Caco-2 (cell line): Measurements from ENCODE around the gene LRP1B. TPM values are rescaled to one million over a fixed set of nuclear protein-coding genes. Genes with fewer than 3 reads are reported as not detected.

Experiments used
- BruUV-seq: library from RNA; stranded (reverse); fragments of 400-500 nt; replicated peaks from 2 replicates; lab custom pipeline; 2021; lab: Mats Ljungman, UMichigan
- CTCF ChIA-PET: fragments of 300-600 bp; sonication (Branson Sonifier 250); formaldehyde crosslinking; loops from one replicate; lab custom pipeline; 2022; ENCODE audit warnings: antibody characterized with exemption; lab: Charles Lee
- POLR2A ChIA-PET: fragments of 300-600 bp; sonication (Branson Sonifier 250); formaldehyde crosslinking; loops from one replicate; lab custom pipeline; 2022; ENCODE audit warnings: antibody characterized with exemption; lab: Charles Lee
- DNase-seq, 2 experiments: peaks; one replicate each; pipeline versions ENCODE4 v3.0.0 to v3.0.0-alpha.2; 2020 to 2022
- H3K27me3 ChIP-seq: replicated peaks from 2 replicates; pipeline ENCODE4 v1.6.0; 2011; ENCODE audit warnings: low read length; ENCODE audit not compliant: control insufficient read depth, insufficient read depth
- H3K36me3 ChIP-seq: 2 replicates; pipeline ENCODE4 v1.5.1; 2011; ENCODE audit warnings: low read length; ENCODE audit not compliant: control insufficient read depth, insufficient read depth
- H3K4me1 ChIP-seq: fragments of 250-450 bp; sonication (Bioruptor Pico); 2 replicates; pipeline ENCODE4 v1.5.1; 2020; ENCODE audit warnings: mild to moderate bottlenecking
- H3K4me3 ChIP-seq: 2 replicates; pipeline ENCODE4 v1.5.1; 2011; ENCODE audit warnings: low read depth, mild to moderate bottlenecking, control low read depth, low read length
- H3K9me3 ChIP-seq: fragments of 250-450 bp; sonication (Bioruptor Pico); 2 replicates; pipeline ENCODE4 v1.5.1; 2020; ENCODE audit warnings: mild to moderate bottlenecking, moderate library complexity
- H3K27ac Mint-ChIP-seq: one replicate; pipeline ENCODE4 v1.8.0; 2022; ENCODE audit warnings: mixed read lengths; ENCODE audit not compliant: unreplicated experiment
- H3K27me3 Mint-ChIP-seq: one replicate; pipeline ENCODE4 v1.8.0; 2022; ENCODE audit warnings: mixed read lengths; ENCODE audit not compliant: insufficient read depth, unreplicated experiment
- H3K36me3 Mint-ChIP-seq: one replicate; pipeline ENCODE4 v1.8.0; 2022; ENCODE audit warnings: mild to moderate bottlenecking, mixed read lengths; ENCODE audit not compliant: insufficient read depth, unreplicated experiment
- H3K4me1 Mint-ChIP-seq: one replicate; pipeline ENCODE4 v1.8.0; 2022; ENCODE audit warnings: low read depth, mixed read lengths; ENCODE audit not compliant: unreplicated experiment
- H3K4me3 Mint-ChIP-seq: one replicate; pipeline ENCODE4 v1.8.0; 2022; ENCODE audit warnings: mild to moderate bottlenecking, moderate library complexity, mixed read lengths; ENCODE audit not compliant: unreplicated experiment
- H3K9me3 Mint-ChIP-seq: one replicate; pipeline ENCODE4 v1.8.0; 2022; ENCODE audit warnings: mixed read lengths; ENCODE audit not compliant: unreplicated experiment
- CTCF ChIP-seq, 2 experiments: fragments of 200-600 bp in 1 of 2; IDR thresholded peaks; 1 replicate in 1 of 2; 2 replicates in 1 of 2; pipeline versions ENCODE4 v1.5.1 to v1.8.0; 2011 to 2022; ENCODE audit warnings: antibody characterized with exemption in 1 of 2, control low read depth in 1 of 2, inconsistent platforms in 1 of 2, low read depth in 1 of 2, low read length in 1 of 2, mild to moderate bottlenecking in 1 of 2, moderate library complexity in 1 of 2; ENCODE audit not compliant: insufficient read depth in 1 of 2, severe bottlenecking in 1 of 2, unreplicated experiment in 1 of 2
- intact Hi-C: fragments of 100-400 bp; cut with micrococcal nuclease; formaldehyde crosslinking; loops from one replicate; pipeline ENCODE4 v1.10.0; 2022; ENCODE audit not compliant: unreplicated experiment
- total RNA-seq: library from RNA; stranded (reverse); gene quantifications from 2 replicates; pipeline ENCODE4 v1.2.3, GENCODE V29; 2022

LRP1B gene
- total RNA-seq, 1 experiment from 2014 or later: not detected

DNA sequence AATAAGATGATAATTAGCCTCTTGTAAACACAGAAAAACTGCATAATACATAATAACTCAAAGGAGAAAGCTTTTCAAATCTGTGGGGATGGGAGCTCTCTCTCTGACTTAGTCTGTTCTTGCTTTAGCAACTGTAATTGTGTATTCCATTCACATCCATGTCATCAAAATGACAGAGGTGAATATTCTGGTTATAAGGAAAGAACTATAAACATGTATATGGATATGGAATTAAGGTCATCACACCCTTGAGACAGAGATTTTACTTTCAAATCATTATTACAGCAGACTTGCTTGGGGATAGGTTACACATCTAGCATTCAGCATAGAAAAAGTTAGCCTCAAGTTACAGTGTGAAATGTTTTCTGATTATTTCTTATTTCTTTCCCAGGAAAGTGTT is 497.7 kb downstream of the LRP1B start:
- Histone ChIP-seq H3K27me3 (no peaks in the 10 kb centered on the region), H3K9me3 (no peaks in the 10 kb centered on the region), H3K36me3 (no peaks in the 10 kb centered on the region), H3K4me1 (no peaks in the 10 kb centered on the region), H3K4me3 (no peak overlapping the region)
- no peaks in the 10 kb centered on the region for H3K9me3 Mint-ChIP-seq
- H3K4me3 Mint-ChIP-seq: no peak overlapping the region
- POLR2A ChIA-PET: no interaction called here
- intact Hi-C loops: no loop called here
- H3K27ac Mint-ChIP-seq: no peak overlapping the region
- no peak for DNase-seq
- no peaks in the 10 kb centered on the region for H3K36me3 Mint-ChIP-seq
- BruUV-seq: no TSS peak
- no peaks in the 10 kb centered on the region for H3K27me3 Mint-ChIP-seq
- no peak for TF ChIP-seq CTCF (IDR thresholded peaks at IDR 0.05; ENCODE audit: insufficient read depth in 1 of 2, low read depth in 1 of 2, low read length in 1 of 2, severe bottlenecking in 1 of 2, unreplicated experiment in 1 of 2)
- CTCF ChIA-PET: no interaction called here
- no peaks in the 10 kb centered on the region for H3K4me1 Mint-ChIP-seq

DNA sequence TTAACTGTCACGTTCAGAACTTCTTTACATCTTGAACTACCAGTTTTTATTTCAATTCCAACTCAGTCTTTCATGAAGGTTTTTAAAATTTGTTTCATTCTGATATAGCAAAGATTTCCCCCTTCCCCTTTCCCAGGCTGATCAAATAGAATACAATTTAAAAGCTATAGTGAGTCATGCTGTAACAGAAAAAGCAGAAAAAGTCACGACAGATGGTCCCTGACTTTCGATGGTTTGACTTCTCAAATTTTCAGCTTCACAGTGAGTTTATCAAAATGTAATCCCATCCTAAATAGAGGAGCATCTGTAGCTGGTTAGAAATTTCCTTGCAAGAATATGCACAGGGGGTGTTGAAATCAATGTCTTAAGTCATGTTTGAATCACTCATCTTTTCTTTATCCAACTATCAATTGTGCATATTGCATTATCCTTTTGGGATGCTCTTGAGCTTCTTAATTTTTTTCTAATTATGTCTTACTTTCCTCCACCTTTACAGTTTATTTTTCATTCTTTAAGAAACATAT is 500.3 kb downstream of the LRP1B start:
- no peak overlapping the region for H3K4me3 Mint-ChIP-seq
- intact Hi-C loops: no loop called here
- no peaks in the 10 kb centered on the region for H3K4me1 Mint-ChIP-seq
- no peaks in the 10 kb centered on the region for H3K27me3 Mint-ChIP-seq
- H3K4me3 ChIP-seq: no peak overlapping the region
- no peaks in the 10 kb centered on the region for H3K27me3 ChIP-seq
- ChIA-PET POLR2A (no interaction called here), CTCF (no interaction called here)
- H3K27ac Mint-ChIP-seq: no peak overlapping the region
- no TSS peak for BruUV-seq
- H3K9me3 ChIP-seq: no peaks in the 10 kb centered on the region
- H3K9me3 Mint-ChIP-seq: no peaks in the 10 kb centered on the region
- no peaks in the 10 kb centered on the region for H3K36me3 ChIP-seq
- TF ChIP-seq CTCF (IDR thresholded peaks at IDR 0.05; ENCODE audit: insufficient read depth in 1 of 2, low read depth in 1 of 2, low read length in 1 of 2, severe bottlenecking in 1 of 2, unreplicated experiment in 1 of 2): no peak
- no peaks in the 10 kb centered on the region for H3K36me3 Mint-ChIP-seq
- DNase-seq: no peak
- H3K4me1 ChIP-seq: no peaks in the 10 kb centered on the region

GRCh38 chr2:141620372-141620771 is 510.4 kb downstream of the LRP1B start:
- TF ChIP-seq CTCF (IDR thresholded peaks at IDR 0.05; ENCODE audit: insufficient read depth in 1 of 2, low read depth in 1 of 2, low read length in 1 of 2, severe bottlenecking in 1 of 2, unreplicated experiment in 1 of 2): no peak
- Mint-ChIP-seq H3K27ac (no peak overlapping the region), H3K9me3 (no peaks in the 10 kb centered on the region), H3K4me1 (no peaks in the 10 kb centered on the region), H3K36me3 (no peaks in the 10 kb centered on the region), H3K4me3 (no peak overlapping the region), H3K27me3 (no peaks in the 10 kb centered on the region)
- POLR2A ChIA-PET: no interaction called here
- Histone ChIP-seq H3K9me3 (no peaks in the 10 kb centered on the region), H3K4me1 (no peaks in the 10 kb centered on the region), H3K4me3 (no peak overlapping the region), H3K27me3 (no peaks in the 10 kb centered on the region), H3K36me3 (no peaks in the 10 kb centered on the region)
- intact Hi-C loops: no loop called here
- BruUV-seq: no TSS peak
- no peak for DNase-seq
- CTCF ChIA-PET: no interaction called here
